T47D (cell line): ENCODE measurements around the gene SLC50A1.

Source experiments
- DNase-seq, 2 experiments: peaks; one replicate each; pipeline versions ENCODE4 v3.0.0 to v3.0.0-alpha.2; 2011 to 2012; ENCODE audit warnings: low read depth in 1 of 2, low spot score in 1 of 2
- JUND ChIP-seq: IDR thresholded peaks from 2 replicates; pipeline ENCODE4 v1.6.1; 2012; ENCODE audit warnings: low read depth
- in situ Hi-C: cut with HindIII; loops from 2 replicates; pipeline ENCODE4 v1.10.0; 2016; ENCODE audit warnings: low sequenced_read_pairs, low pct_unique_long_range_greater_than_20kb

The SLC50A1 gene, protein sequence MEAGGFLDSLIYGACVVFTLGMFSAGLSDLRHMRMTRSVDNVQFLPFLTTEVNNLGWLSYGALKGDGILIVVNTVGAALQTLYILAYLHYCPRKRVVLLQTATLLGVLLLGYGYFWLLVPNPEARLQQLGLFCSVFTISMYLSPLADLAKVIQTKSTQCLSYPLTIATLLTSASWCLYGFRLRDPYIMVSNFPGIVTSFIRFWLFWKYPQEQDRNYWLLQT

DNA sequence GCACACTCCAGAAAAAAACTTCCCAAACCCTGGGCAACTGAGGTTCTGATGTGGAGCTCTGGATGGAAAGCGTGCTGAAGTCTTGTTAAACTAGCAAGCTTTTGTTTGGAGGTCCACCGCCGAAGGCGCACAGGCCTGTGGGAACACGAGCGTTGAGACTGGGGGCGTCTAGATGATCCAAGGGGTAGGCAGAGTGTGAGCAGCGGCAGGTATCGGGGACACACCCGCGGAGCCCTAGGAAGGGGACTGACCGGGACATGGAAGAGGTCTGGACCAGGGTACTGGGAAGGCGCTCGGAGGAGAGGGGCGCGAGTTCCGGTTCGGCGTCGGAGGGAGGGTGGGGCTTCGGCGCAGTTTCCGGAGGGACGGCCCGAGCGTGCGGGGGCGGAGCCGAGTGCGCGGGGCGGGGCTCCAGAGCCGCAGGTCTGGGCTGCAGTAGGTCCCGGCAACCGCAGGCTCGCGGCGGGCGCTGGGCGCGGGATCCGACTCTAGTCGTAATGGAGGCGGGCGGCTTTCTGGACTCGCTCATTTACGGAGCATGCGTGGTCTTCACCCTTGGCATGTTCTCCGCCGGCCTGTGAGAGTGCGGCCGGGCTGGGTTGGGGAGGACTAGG lies at the start of gene SLC50A1:
SLC50A1 (plus strand) TSS at position 438 of the 614 bp plus-strand sequence; CDS start at position 498, 60 bp downstream.
- DNase-seq, result peak; percentile 87 to 95
- TF ChIP-seq JUND, result no peak
- in situ Hi-C loops, result no loop called here

DNA sequence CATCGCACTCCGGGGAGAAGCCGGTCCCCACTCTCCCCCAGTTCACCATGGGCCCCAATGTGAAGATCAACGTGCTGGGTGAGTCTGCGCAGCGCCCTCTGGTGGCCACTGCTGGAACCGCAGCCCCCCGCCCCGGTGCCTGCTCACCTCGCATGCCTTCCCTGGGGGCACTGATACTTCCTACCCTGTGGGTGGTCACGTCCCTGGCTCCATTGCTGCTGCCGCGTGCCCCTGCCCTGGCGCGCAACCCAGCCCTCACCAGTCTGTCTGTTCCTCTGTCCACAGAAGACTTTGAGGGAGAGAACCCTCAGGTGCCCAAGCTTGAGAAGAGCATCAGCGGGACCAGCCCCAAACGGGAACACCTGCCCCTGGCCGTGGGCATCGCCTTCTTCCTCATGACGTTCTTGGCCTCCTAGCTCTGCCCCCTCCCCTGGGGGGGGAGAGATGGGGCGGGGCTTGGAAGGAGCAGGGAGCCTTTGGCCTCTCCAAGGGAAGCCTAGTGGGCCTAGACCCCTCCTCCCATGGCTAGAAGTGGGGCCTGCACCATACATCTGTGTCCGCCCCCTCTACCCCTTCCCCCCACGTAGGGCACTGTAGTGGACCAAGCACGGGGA lies 49.4 kb upstream of the SLC50A1 start:
- peak; percentile 54 to 69 for DNase-seq
- in situ Hi-C loops, result no loop called here
- no peak for TF ChIP-seq JUND

DNA sequence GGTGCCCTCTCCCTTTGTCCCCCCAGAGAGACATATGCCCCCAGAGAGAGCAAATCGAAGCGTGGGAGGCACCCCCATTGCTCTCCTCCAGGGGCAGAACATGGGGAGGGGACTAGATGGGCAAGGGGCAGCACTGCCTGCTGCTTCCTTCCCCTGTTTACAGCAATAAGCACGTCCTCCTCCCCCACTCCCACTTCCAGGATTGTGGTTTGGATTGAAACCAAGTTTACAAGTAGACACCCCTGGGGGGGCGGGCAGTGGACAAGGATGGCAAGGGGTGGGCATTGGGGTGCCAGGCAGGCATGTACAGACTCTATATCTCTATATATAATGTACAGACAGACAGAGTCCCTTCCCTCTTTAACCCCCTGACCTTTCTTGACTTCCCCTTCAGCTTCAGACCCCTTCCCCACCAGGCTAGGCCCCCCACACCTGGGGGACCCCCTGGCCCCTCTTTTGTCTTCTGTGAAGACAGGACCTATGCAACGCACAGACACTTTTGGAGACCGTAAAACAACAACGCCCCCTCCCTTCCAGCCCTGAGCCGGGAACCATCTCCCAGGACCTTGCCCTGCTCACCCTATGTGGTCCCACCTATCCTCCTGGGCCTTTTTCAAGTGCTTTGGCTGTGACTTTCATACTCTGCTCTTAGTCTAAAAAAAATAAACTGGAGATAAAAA lies 48.7 kb upstream of the SLC50A1 start:
- no peak for DNase-seq
- in situ Hi-C loops, result no loop called here
- no peak for TF ChIP-seq JUND

DNA sequence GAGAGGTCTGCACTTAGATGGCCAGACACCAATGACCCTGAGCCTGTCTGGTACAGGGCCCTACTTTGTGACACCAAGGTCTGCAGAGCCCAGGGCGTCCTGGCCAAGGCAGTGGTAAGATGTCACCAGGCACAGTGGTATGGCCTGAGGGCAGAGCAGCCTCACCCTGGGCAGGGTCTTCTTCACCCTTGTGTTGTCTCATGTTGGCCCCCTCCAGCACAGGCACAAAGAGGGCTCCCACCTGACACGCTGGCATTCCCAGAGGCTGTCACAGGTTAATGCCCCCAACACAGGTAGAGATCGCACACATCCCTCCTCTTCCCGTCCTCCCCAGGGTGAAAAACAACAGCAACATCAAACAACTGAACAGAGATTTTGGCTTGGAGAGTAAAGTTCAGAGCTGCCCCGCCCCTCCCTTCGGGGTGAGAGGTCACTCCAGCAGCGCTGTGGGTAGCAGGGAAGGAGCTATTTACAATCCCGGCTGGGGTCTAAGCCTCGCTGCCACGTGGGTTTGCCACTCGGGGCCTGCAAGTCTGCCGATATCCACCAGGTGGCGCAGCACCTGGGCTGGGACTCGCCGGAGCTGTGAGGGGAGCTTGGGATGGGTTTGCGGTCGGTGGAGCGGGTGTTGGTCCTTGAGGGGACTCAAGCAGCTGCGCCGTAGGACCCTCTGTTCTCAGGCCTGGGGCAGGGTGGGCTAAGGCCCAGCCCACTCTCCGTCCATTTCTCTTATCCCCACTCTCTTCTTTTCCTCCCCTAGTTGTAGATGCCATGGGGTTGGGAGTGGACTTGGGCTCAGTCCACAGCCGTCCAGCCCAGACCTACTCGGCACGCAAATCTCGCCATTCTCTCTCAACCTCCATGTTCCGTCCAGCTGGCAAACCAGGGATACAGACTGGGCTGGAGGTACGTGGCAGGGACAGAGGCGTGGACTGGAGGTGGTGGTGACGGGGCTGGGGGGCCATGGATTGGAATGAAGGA lies 44.3 kb upstream of the SLC50A1 start:
- no peak for TF ChIP-seq JUND
- peak; percentile 46 to 81 for DNase-seq
- in situ Hi-C loops, result no loop called here

- in situ Hi-C loops, result no loop called here
- no peak for DNase-seq
- TF ChIP-seq JUND, result no peak
Measured at GRCh38 chr1:155092131-155092530, 43.5 kb upstream of the SLC50A1 start.

DNA sequence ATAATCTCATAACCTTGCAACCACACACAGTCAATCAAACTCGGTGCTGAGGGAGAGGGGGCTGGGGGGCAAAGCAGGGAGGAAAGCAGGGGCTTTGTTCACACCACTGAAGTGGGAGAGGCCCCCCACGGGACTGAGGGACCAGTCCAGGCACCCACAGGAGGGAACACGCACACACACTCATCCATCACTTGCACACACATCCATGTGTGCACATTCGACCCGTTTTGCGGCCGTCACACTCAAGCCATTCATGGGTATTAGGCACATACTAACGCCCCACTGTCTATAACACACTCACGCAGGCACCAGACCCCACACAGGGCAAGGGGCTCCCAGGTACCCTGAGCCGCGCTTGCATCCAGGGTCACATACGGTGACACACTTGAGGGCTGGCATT lies 43.0 kb upstream of the SLC50A1 start:
- in situ Hi-C loops, result no loop called here
- TF ChIP-seq JUND, result no peak
- no peak for DNase-seq

DNA sequence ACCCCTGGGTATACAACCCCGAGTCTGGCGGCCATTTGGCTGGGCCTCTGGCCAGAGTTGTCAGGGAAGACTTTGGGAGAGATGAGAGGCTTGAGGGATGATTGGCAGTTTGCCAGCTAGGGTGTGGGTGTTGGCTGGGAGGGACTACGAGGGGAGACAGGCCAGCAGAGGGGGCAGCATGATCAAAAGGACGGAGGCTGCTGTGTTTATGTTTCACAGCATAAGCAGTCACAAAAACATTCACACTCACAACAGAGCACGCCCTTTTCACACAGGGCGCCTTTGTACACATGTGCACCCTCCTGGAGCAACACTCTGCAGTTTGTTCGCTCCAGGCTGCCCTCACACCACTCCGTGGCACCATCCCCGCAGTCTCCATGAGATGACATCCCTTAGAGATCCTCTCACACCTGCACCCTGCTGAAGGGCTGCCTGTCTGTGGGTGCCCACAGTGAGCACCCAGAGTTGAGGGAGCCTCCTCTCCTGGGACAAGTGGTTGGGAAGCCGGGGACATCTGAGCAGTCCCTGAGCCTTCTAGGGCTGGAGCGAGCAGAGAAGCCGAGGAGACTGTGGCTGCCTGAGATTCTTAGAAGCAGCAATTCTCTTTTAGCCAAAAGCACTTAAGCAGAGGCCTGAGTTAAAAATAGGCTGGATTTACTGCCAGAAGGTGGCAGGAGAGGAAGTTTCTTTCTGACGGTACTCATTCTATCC lies 41.6 kb upstream of the SLC50A1 start:
- in situ Hi-C loops, result no loop called here
- TF ChIP-seq JUND, result no peak
- DNase-seq, result peak in 1 of 2 experiments; percentile 77

DNA sequence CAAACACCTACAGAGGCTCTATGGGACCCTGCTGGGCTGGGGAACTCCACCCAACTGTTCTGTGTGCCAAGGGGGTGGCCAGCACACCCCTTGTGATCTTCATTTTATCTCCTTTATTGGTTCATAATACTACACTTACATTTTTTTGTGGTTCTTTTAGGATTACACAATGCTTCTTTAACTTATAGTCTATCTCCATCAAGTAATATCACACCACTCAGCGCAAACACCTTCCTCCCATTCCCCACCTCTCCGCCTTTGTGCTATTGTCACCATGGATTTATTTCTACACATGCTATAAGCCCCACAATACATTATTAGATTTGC lies 41.1 kb upstream of the SLC50A1 start:
- DNase-seq, result no peak
- TF ChIP-seq JUND, result no peak
- in situ Hi-C loops, result no loop called here

DNA sequence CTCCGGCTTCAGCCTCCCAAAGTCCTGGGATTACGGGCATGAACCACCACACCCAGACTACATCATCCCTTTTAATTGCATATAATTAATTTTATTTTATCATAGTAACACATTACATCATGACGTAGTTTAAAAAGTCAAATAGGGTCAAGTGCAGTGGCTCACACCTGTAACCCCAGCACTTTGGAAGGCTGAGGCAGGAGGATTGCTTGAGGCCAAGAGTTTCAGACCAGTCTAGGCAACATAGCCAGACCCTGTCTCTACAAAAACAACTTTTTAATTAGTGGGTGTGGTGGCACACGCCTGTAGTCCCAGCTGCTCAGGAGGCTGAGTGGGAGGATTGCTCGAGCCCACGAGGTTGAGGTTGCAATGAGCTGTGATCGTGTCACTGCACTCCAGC lies 36.3 kb upstream of the SLC50A1 start:
- no peak for TF ChIP-seq JUND
- no peak for DNase-seq
- in situ Hi-C loops, result no loop called here

DNA sequence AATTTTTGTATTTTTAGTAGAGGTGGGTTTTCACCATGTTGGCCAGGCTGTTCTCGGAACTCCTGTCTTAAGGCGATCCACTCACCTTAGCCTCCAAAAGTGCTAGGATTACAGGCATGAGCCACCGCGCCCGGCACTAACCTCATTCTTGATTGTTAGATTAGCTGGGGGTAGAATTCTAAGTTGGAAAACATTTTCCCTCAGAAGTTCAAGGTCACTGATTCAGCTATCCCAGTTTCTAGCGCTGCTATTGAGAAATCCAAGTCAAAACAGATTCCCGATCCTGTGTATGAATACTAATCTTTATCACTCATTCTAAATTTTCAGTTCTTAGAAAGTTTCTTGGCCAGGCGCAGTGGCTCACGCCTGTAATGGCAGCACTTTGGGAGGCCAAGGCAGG lies 32.3 kb upstream of the SLC50A1 start:
- DNase-seq, result no peak
- in situ Hi-C loops, result no loop called here
- no peak for TF ChIP-seq JUND

GRCh38 chr1:155104605-155105534 lies 30.8 kb upstream of the SLC50A1 start:
- no peak for DNase-seq
- no peak for TF ChIP-seq JUND
- in situ Hi-C loops, result no loop called here
